Body of pancreas (tissue), 4 donors: Measurements from ENCODE around the gene PPP2R5A. TPM values are rescaled to one million over a fixed set of nuclear protein-coding genes. Genes with fewer than 3 reads are reported as not detected.

Experiments
- ATAC-seq: fragments of 150-250 bp; one replicate; pipeline ENCODE4 v1.9.1; 2016
- DNase-seq, 4 donors: peaks; one replicate each; pipeline ENCODE4 v3.0.0-alpha.2; 2019
- H3K27ac ChIP-seq, 4 donors: fragments of 200-600 bp; sonication (generic); 1 replicate in 3 of 4; 2 replicates in 1 of 4; pipeline versions ENCODE4 v1.5.1 to v1.6.1; 2016 to 2019; ENCODE audit warnings: mild to moderate bottlenecking in 1 of 4, mixed read lengths in 1 of 4, moderate library complexity in 1 of 4
- H3K27me3 ChIP-seq, 2 donors: fragments of 200-600 bp; sonication (generic); one replicate each; pipeline ENCODE4 v1.6.0; 2016; ENCODE audit warnings: mild to moderate bottlenecking in 1 of 2
- H3K36me3 ChIP-seq, 2 donors: fragments of 200-600 bp; sonication (generic); replicated peaks in 1 of 2; 2 replicates each; pipeline ENCODE4 v1.5.1; 2016; ENCODE audit warnings: low read depth in 2 of 2; ENCODE audit not compliant: insufficient read depth in 1 of 2
- H3K4me1 ChIP-seq: fragments of 200-600 bp; sonication (generic); one replicate; pipeline ENCODE4 v1.6.0; 2016
- H3K4me3 ChIP-seq, 2 donors: fragments of 200-600 bp; sonication (generic); 1 replicate in 1 of 2; 2 replicates in 1 of 2; pipeline ENCODE4 v1.5.1; 2016 to 2019
- H3K9me3 ChIP-seq, 3 donors: fragments of 200-600 bp; sonication (generic); 1 replicate in 2 of 3; 2 replicates in 1 of 3; pipeline ENCODE4 v1.5.1; 2016
- POLR2A ChIP-seq, 3 donors: fragments of 450-650 bp; IDR thresholded peaks; one replicate each; pipeline ENCODE4 v1.6.1; 2016; ENCODE audit warnings: antibody characterized with exemption in 3 of 3, mild to moderate bottlenecking in 2 of 3
- WGBS, 2 donors: methylation state at CpG; one replicate each; pipeline ENCODE4 v1.1.5; 2017; 5-methylcytosine and 5-hydroxymethylcytosine counted together
- intact Hi-C: fragments of 100-400 bp; cut with DNase I; formaldehyde crosslinking; loops from one replicate; pipeline ENCODE4 v1.15.1; 2023
- total RNA-seq, 2 donors: library from RNA; depleted of rRNA; stranded (reverse); fragments of >200 nt; gene quantifications; one replicate each; pipeline ENCODE4 v1.1.0, GENCODE V29; 2016
- TF ChIP-seq, protein P1 (sequence below), 7 experiments: fragments of 450-650 bp in 4 of 7; fragments of 200-600 bp in 3 of 7; sonication (generic) in 3 of 7; IDR thresholded peaks; one replicate each; pipeline ENCODE4 v1.5.1; 2016 to 2019; ENCODE audit warnings: antibody characterized with exemption in 7 of 7

PPP2R5A gene
- total RNA-seq, 2 donors from 2014 or later, result 30.3 to 32.7 TPM

DNA sequence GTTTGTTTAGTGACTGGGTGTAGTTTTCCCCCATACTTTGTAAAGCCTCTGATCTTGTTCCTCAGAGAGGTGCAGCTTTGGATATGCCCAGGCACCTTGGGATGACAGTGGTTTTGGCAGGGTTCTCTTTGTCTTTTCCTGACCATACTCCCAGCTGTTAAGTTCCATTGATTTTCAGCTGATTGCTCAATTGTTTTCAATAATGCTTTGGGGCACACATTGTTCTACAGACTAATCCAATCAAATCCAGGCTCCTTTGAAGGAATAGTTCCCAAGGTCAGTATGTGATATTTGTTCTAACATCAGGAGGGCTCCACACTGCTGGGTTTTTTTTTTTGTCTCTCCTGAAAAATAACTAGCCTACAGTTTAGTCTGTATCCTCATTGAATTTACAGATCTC, 24.8 kb downstream of the PPP2R5A start:
- Histone ChIP-seq H3K27me3 (no peaks in the 10 kb centered on the region), H3K4me1 (peaks cover 32% of the 10 kb centered on the region), H3K4me3 (no peak overlapping the region), H3K9me3 (no peaks in the 10 kb centered on the region), H3K36me3 (no peaks in the 10 kb centered on the region), H3K27ac (peak overlapping the region in 3 of 4 donors; percentile 47 to 50 (median 48))
- DNase-seq, result peak in 2 of 4 donors; percentile 15 to 33
- TF ChIP-seq, protein P1, sequence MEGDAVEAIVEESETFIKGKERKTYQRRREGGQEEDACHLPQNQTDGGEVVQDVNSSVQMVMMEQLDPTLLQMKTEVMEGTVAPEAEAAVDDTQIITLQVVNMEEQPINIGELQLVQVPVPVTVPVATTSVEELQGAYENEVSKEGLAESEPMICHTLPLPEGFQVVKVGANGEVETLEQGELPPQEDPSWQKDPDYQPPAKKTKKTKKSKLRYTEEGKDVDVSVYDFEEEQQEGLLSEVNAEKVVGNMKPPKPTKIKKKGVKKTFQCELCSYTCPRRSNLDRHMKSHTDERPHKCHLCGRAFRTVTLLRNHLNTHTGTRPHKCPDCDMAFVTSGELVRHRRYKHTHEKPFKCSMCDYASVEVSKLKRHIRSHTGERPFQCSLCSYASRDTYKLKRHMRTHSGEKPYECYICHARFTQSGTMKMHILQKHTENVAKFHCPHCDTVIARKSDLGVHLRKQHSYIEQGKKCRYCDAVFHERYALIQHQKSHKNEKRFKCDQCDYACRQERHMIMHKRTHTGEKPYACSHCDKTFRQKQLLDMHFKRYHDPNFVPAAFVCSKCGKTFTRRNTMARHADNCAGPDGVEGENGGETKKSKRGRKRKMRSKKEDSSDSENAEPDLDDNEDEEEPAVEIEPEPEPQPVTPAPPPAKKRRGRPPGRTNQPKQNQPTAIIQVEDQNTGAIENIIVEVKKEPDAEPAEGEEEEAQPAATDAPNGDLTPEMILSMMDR (IDR thresholded peaks at IDR 0.05), result no peak
- no peak for TF ChIP-seq POLR2A (IDR thresholded peaks at IDR 0.05)
- ATAC-seq, result peak; percentile 92
- intact Hi-C loops, result no loop called here

DNA sequence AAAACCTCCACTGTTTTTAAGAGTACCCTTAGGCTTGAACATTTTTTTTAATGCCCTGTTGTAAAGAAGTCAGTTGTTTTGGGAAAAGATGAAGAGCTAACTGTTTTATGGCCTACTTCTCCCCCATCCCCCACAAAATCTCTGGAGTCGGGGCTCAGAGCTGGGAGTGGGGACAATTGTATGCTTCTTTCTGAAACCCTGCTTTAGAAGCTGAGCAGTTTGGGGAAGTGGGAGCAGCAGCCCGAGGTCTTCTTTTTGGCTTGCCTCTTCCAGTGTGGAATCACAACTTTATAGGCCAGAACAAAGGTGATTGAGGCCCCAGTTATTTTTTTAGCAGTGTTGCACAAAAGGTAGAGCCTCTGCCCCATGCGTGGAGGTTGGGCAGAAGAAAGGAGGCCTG, 25.2 kb downstream of the PPP2R5A start:
- WGBS, 2 donors, result 66 to 79% methylated on average over 3 of the region's 3 CpGs
- no peaks in the 10 kb centered on the region for H3K9me3 ChIP-seq
- H3K27ac ChIP-seq, result peak overlapping the region; percentile 5 to 50 (median 48)
- H3K4me3 ChIP-seq, result no peak overlapping the region
- no peak for ATAC-seq
- no peaks in the 10 kb centered on the region for H3K36me3 ChIP-seq
- H3K27me3 ChIP-seq, result no peaks in the 10 kb centered on the region
- intact Hi-C loops, result no loop called here
- no peak for DNase-seq
- TF ChIP-seq, protein P1 (IDR thresholded peaks at IDR 0.05), result no peak
- no peak for TF ChIP-seq POLR2A (IDR thresholded peaks at IDR 0.05)
- H3K4me1 ChIP-seq, result peaks cover 32% of the 10 kb centered on the region

DNA sequence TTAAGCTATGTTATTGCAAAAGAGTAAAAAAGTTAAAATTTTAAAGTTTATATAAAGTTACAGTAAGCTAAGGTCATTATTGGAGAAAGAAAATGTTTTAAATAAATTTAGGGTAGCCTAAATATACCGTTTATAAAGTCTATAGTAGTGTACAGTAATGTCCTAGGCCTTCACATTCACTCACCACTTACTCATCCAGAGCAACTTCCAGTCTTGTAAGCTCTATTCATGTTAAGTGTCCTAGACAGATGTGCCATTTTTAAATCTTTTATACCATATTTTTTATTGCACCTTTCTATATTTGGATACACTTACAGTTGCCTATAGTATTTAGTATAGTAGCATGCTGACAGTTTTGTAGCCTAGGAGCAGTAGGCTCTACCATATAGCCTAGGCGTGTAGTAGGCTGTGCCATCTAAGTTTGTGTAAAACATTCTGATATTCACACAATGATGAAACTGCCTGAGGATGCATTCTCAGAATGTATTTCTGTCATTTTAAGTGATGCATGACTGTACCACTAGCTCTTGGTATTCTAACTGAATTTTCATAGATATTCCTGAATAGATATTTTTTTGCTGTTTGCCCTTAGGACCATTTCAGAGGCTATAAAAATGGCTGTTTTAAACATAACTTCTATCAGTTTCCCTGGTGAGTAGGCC, 26.8 kb downstream of the PPP2R5A start:
- Histone ChIP-seq H3K27ac (no peak overlapping the region), H3K36me3 (no peaks in the 10 kb centered on the region), H3K27me3 (no peaks in the 10 kb centered on the region), H3K4me1 (peaks cover 43% of the 10 kb centered on the region), H3K9me3 (no peaks in the 10 kb centered on the region), H3K4me3 (no peak overlapping the region)
- intact Hi-C loops, result no loop called here
- DNase-seq (no peak), ATAC-seq (no peak)
- WGBS, 2 donors, result 95 to 100% methylated on average over 2 of the region's 2 CpGs
- TF ChIP-seq, protein P1 (IDR thresholded peaks at IDR 0.05), result no peak
- TF ChIP-seq POLR2A (IDR thresholded peaks at IDR 0.05), result no peak

DNA sequence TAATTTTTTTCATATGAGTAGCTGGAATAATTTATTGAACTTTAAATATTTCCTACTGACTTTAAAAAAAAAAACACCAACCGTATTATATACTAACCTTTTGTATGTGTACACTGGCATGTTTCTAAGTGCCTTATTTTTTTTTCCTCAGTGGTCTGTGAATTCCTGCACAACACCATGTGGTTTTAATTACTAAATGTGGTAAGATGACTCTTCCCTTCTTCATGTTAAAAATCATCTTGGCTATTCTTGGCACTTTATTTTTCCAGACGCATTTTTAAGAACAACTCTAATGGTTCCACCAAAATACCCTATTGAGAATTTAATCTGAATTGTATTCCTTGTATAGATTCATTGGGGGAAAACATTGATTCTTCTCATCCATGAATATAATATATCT, 28.4 kb downstream of the PPP2R5A start:
- 85 to 89% methylated on average over 2 of the region's 2 CpGs for whole genome bisulfite sequencing, 2 donors
- Histone ChIP-seq H3K27me3 (no peaks in the 10 kb centered on the region), H3K9me3 (no peaks in the 10 kb centered on the region), H3K4me3 (no peak overlapping the region), H3K4me1 (peaks cover 51% of the 10 kb centered on the region), H3K27ac (no peak overlapping the region), H3K36me3 (no peaks in the 10 kb centered on the region)
- TF ChIP-seq, protein P1 (IDR thresholded peaks at IDR 0.05), result no peak
- no peak for TF ChIP-seq POLR2A (IDR thresholded peaks at IDR 0.05)
- DNase-seq (no peak), ATAC-seq (no peak)
- intact Hi-C loops, result no loop called here

DNA sequence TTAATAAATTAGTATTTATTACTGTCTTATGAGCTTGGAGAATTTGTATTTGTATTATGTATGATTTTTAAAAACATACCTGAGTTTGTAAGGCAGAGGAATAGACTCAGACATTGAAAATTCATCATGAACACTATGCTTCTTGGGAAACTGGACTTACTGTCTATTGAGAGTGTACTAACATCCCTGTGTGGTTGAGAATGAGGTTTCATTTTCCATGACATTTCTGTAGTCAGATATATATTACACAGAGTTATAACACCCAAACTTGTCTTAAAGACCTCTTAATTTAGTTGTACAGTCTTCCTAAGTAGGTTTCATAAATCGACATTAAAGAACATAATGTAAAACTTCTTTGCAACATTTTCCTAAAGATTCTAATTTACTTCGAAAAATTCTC, 30.0 kb downstream of the PPP2R5A start:
- H3K9me3 ChIP-seq, result no peaks in the 10 kb centered on the region
- DNase-seq (no peak), ATAC-seq (no peak)
- no peak for TF ChIP-seq POLR2A (IDR thresholded peaks at IDR 0.05)
- TF ChIP-seq, protein P1 (IDR thresholded peaks at IDR 0.05), result no peak
- intact Hi-C loops, result no loop called here
- H3K4me3 ChIP-seq, result no peak overlapping the region
- no peaks in the 10 kb centered on the region for H3K27me3 ChIP-seq
- H3K4me1 ChIP-seq, result peaks cover 37% of the 10 kb centered on the region
- no peaks in the 10 kb centered on the region for H3K36me3 ChIP-seq
- WGBS, 2 donors, result 78 to 80% methylated on average over 2 of the region's 2 CpGs
- no peak overlapping the region for H3K27ac ChIP-seq
